GM19372 (cell line): ENCODE data around the gene CLEC4D.
"Not testable (repeated sequence)": the region's sequence is repeated elsewhere in the genome, so short reads cannot be mapped to it uniquely, and the experiment has no call there.

Experiments used
- ATAC-seq: cut with Tn5 transposase; IDR thresholded peaks from one replicate; pipeline ENCODE4 v1.9.1; 2021; ENCODE audit warnings: mild to moderate bottlenecking, low read depth, moderate library complexity; ENCODE audit not compliant: unreplicated experiment

CLEC4D gene

GRCh38 chr12:8513256-8513655, at the start of gene CLEC4D:
Gene CLEC4D, plus strand, starts transcription at chr12:8513503. Its CDS starts 230 bp downstream, at chr12:8513733.
- no peak for ATAC-seq

GRCh38 chr12:8465301-8465996, 47.9 kb upstream of the CLEC4D start:
- ATAC-seq = no peak

- ATAC-seq = no peak
Observed at GRCh38 chr12:8466241-8466640, 47.1 kb upstream of the CLEC4D start.

GRCh38 chr12:8471090-8471489, 42.2 kb upstream of the CLEC4D start:
- no peak for ATAC-seq

- ATAC-seq = no peak
Observed at GRCh38 chr12:8475508-8476203, 37.6 kb upstream of the CLEC4D start.

GRCh38 chr12:8482571-8483061, 30.7 kb upstream of the CLEC4D start:
- no peak for ATAC-seq

GRCh38 chr12:8483079-8483478, 30.2 kb upstream of the CLEC4D start:
- ATAC-seq = no peak

- no peak for ATAC-seq
Observed at GRCh38 chr12:8491646-8492530, 21.4 kb upstream of the CLEC4D start.

- ATAC-seq = peak; percentile 97
Observed at GRCh38 chr12:8493084-8493483, 20.2 kb upstream of the CLEC4D start.

- not testable (repeated sequence) for ATAC-seq
Observed at GRCh38 chr12:8495671-8496070, 17.6 kb upstream of the CLEC4D start.

GRCh38 chr12:8496074-8496473, 17.2 kb upstream of the CLEC4D start:
- ATAC-seq = not testable (repeated sequence)

GRCh38 chr12:8499616-8500015, 13.7 kb upstream of the CLEC4D start:
- no peak for ATAC-seq

- no peak for ATAC-seq
Observed at GRCh38 chr12:8501720-8502119, 11.6 kb upstream of the CLEC4D start.

- ATAC-seq = no peak
Observed at GRCh38 chr12:8504351-8504750, 9.0 kb upstream of the CLEC4D start.

- ATAC-seq = no peak
Observed at GRCh38 chr12:8507596-8507995, 5.7 kb upstream of the CLEC4D start.

- no peak for ATAC-seq
Observed at GRCh38 chr12:8508223-8508622, 5.1 kb upstream of the CLEC4D start.

GRCh38 chr12:8508910-8509841, 4.1 kb upstream of the CLEC4D start:
- no peak for ATAC-seq

GRCh38 chr12:8517971-8518370, 4.7 kb downstream of the CLEC4D start:
- no peak for ATAC-seq

GRCh38 chr12:8519171-8519570, 5.9 kb downstream of the CLEC4D start:
- ATAC-seq = no peak
